Fibroblast of lung (primary cell): ENCODE measurements around the gene DNAJC13. TPM values are rescaled to one million over a fixed set of nuclear protein-coding genes. Genes with fewer than 3 reads are reported as not detected.
A peak's percentile ranks its signal among the peaks of the same experiment; 100 is the strongest.

Source experiments
- DNase-seq, 2 donors: peaks; one replicate each; pipeline versions ENCODE4 v3.0.0 to v3.0.0-alpha.2; 2010; ENCODE audit warnings: low read depth in 2 of 2
- H2AFZ ChIP-seq: 2 replicates; pipeline ENCODE4 v1.5.1; 2012; ENCODE audit warnings: low read length, control low read depth, inconsistent platforms
- H3K27ac ChIP-seq: 2 replicates; pipeline ENCODE4 v1.5.1; 2011; ENCODE audit warnings: low read length, control low read depth; ENCODE audit not compliant: insufficient read depth
- H3K27me3 ChIP-seq: 2 replicates; pipeline ENCODE4 v1.5.1; 2011; ENCODE audit warnings: mild to moderate bottlenecking, low read length; ENCODE audit not compliant: control insufficient read depth, insufficient read depth
- H3K36me3 ChIP-seq: 2 replicates; pipeline ENCODE4 v1.5.1; 2011; ENCODE audit warnings: low read length; ENCODE audit not compliant: control insufficient read depth, insufficient read depth
- H3K4me1 ChIP-seq: 2 replicates; pipeline ENCODE4 v1.5.1; 2011; ENCODE audit warnings: low read length; ENCODE audit not compliant: control insufficient read depth, insufficient read depth; ENCODE audit errors: extremely low read depth
- H3K4me2 ChIP-seq: 2 replicates; pipeline ENCODE4 v1.5.1; 2011; ENCODE audit warnings: low read length, control low read depth; ENCODE audit not compliant: insufficient read depth; ENCODE audit errors: extremely low read depth
- H3K4me3 ChIP-seq, 4 experiments: fragments of 200-600 bp in 1 of 4; sonication (generic) in 1 of 4; replicated peaks in 1 of 4; 2 replicates each; pipeline ENCODE4 v1.5.1; 2011 to 2016; ENCODE audit warnings: low read length in 4 of 4, low read depth in 3 of 4, mild to moderate bottlenecking in 3 of 4, control low read depth in 2 of 4, inconsistent platforms in 1 of 4, mixed read lengths in 1 of 4; ENCODE audit not compliant: insufficient read depth in 1 of 4; ENCODE audit errors: control extremely low read depth in 1 of 4
- H3K79me2 ChIP-seq: 2 replicates; pipeline ENCODE4 v1.5.1; 2012; ENCODE audit warnings: mild to moderate bottlenecking, low read length, inconsistent platforms; ENCODE audit not compliant: control insufficient read depth, insufficient read depth
- H3K9ac ChIP-seq: 2 replicates; pipeline ENCODE4 v1.5.1; 2011; ENCODE audit warnings: mild to moderate bottlenecking, low read length, control low read depth; ENCODE audit not compliant: insufficient read depth
- H3K9me3 ChIP-seq: 2 replicates; pipeline ENCODE4 v1.5.1; 2012; ENCODE audit warnings: low read depth, low read length; ENCODE audit not compliant: control insufficient read depth, insufficient read depth
- H4K20me1 ChIP-seq: 2 replicates; pipeline ENCODE4 v1.5.1; 2011; ENCODE audit warnings: low read length; ENCODE audit not compliant: control insufficient read depth, insufficient read depth; ENCODE audit errors: extremely low read depth
- EZH2 ChIP-seq: IDR thresholded peaks from 2 replicates; pipeline ENCODE4 v1.5.1; 2012; ENCODE audit warnings: low read length, control low read depth, mild to moderate bottlenecking; ENCODE audit errors: missing control alignments
- polyA plus RNA-seq, 2 donors: library from polyadenylated mRNA; depleted of rRNA in 1 of 2; stranded (reverse) in 1 of 2; unstranded in 1 of 2; fragments of >200 nt; gene quantifications; 2 replicates each; pipeline ENCODE4 v1.2.1, GENCODE V29; 2011 to 2012; ENCODE audit warnings: missing spikeins in 1 of 2
- total RNA-seq: library from RNA; depleted of rRNA; stranded (reverse); fragments of >200 nt; gene quantifications from 2 replicates; pipeline ENCODE4 v1.2.1, GENCODE V29; 2014
- TF ChIP-seq, protein P1 (sequence below), 2 donors: IDR thresholded peaks in 1 of 2; conservative IDR thresholded peaks in 1 of 2; 1 replicate in 1 of 2; 2 replicates in 1 of 2; pipeline ENCODE4 v1.5.1; 2011 to 2012; ENCODE audit warnings: low read length in 2 of 2, control low read depth in 1 of 2, inconsistent platforms in 1 of 2, low read depth in 1 of 2, mild to moderate bottlenecking in 1 of 2

The DNAJC13 gene
- total and polyA plus RNA-seq, 2 donors (not counting 1 experiment from before 2014, with no cell fraction given): 56.3 to 89.0 TPM

DNA sequence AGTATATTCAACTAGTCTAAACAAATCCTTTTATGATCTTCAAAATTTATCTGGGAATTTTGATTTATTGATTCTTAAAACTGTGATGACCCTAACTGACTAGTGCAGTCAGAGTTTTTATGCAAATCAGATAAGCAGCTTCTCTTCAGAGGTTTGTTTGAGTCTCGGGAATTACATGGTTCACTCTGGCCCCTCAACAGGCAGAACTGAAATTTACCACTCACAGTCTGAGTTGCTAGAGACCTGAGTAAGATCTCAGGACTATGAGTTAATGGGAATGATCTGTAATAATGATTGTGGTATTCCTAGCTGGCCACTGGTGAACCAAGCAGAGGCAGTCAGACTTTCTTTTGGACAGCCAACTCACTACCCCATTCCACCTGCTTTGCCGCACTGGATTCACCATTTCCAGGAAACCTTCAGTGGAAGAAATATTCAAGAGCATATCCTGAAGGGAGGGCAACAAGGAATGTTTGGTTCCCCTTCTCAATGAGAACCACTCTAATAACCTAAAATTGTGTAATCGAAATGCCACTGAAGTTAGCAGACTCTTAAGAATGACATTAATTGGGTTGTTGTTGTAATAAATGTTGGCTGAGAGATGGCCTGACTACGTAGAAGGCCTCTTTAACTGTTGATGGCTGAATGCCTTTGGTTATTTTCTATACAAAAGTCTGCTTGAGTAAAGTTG, 11.5 kb upstream of the DNAJC13 start:
- no peak overlapping the region for H3K27ac ChIP-seq
- H3K9ac ChIP-seq: no peak overlapping the region
- H3K79me2 ChIP-seq: no peaks in the 10 kb centered on the region
- H3K4me3 ChIP-seq: no peak overlapping the region
- TF ChIP-seq, protein P1, sequence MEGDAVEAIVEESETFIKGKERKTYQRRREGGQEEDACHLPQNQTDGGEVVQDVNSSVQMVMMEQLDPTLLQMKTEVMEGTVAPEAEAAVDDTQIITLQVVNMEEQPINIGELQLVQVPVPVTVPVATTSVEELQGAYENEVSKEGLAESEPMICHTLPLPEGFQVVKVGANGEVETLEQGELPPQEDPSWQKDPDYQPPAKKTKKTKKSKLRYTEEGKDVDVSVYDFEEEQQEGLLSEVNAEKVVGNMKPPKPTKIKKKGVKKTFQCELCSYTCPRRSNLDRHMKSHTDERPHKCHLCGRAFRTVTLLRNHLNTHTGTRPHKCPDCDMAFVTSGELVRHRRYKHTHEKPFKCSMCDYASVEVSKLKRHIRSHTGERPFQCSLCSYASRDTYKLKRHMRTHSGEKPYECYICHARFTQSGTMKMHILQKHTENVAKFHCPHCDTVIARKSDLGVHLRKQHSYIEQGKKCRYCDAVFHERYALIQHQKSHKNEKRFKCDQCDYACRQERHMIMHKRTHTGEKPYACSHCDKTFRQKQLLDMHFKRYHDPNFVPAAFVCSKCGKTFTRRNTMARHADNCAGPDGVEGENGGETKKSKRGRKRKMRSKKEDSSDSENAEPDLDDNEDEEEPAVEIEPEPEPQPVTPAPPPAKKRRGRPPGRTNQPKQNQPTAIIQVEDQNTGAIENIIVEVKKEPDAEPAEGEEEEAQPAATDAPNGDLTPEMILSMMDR (conservative IDR thresholded peaks at IDR 0.05 in 1 of 2, IDR thresholded peaks at IDR 0.05 in 1 of 2; ENCODE audit: low read depth in 1 of 2, low read length in 2 of 2): no peak
- no peak for TF ChIP-seq EZH2
- H3K4me1 ChIP-seq: no peaks in the 10 kb centered on the region
- peak in 1 of 2 donors; percentile 3 for DNase-seq
- no peaks in the 10 kb centered on the region for H4K20me1 ChIP-seq
- no peaks in the 10 kb centered on the region for H3K9me3 ChIP-seq
- H3K27me3 ChIP-seq: no peaks in the 10 kb centered on the region
- H3K36me3 ChIP-seq: no peaks in the 10 kb centered on the region
- H3K4me2 ChIP-seq: no peak overlapping the region
- no peak overlapping the region for H2AFZ ChIP-seq

GRCh38 chr3:132406587-132406986, 10.7 kb upstream of the DNAJC13 start:
- Histone ChIP-seq H3K9ac (no peak overlapping the region), H3K4me3 (no peak overlapping the region), H4K20me1 (no peaks in the 10 kb centered on the region), H3K4me1 (no peaks in the 10 kb centered on the region), H3K79me2 (no peaks in the 10 kb centered on the region), H3K4me2 (no peak overlapping the region), H3K27ac (no peak overlapping the region), H3K36me3 (no peaks in the 10 kb centered on the region), H3K9me3 (no peaks in the 10 kb centered on the region), H2AFZ (no peak overlapping the region), H3K27me3 (no peaks in the 10 kb centered on the region)
- DNase-seq: no peak
- TF ChIP-seq, protein P1 (conservative IDR thresholded peaks at IDR 0.05 in 1 of 2, IDR thresholded peaks at IDR 0.05 in 1 of 2; ENCODE audit: low read depth in 1 of 2, low read length in 2 of 2): no peak
- no peak for TF ChIP-seq EZH2

GRCh38 chr3:132407025-132407424, 10.3 kb upstream of the DNAJC13 start:
- no peak for DNase-seq
- TF ChIP-seq, protein P1 (conservative IDR thresholded peaks at IDR 0.05 in 1 of 2, IDR thresholded peaks at IDR 0.05 in 1 of 2; ENCODE audit: low read depth in 1 of 2, low read length in 2 of 2): no peak
- TF ChIP-seq EZH2: no peak
- H3K4me2 ChIP-seq: no peak overlapping the region

More at GRCh38 chr3:132407025-132407424, 10.3 kb upstream of the DNAJC13 start:
- Histone ChIP-seq H3K27ac (no peak overlapping the region), H3K36me3 (no peaks in the 10 kb centered on the region), H2AFZ (no peak overlapping the region), H3K4me1 (no peaks in the 10 kb centered on the region), H3K4me3 (no peak overlapping the region), H3K9me3 (no peaks in the 10 kb centered on the region), H3K79me2 (no peaks in the 10 kb centered on the region), H4K20me1 (no peaks in the 10 kb centered on the region), H3K9ac (no peak overlapping the region), H3K27me3 (no peaks in the 10 kb centered on the region)
